HepG2 (cell line): Measurements from ENCODE around the gene NOTUM. TPM values are rescaled to one million over a fixed set of nuclear protein-coding genes. Genes with fewer than 3 reads are reported as not detected.

ENCODE experiments used
- DMAP1 ChIP-seq: IDR thresholded peaks from 2 replicates; pipeline ENCODE4 v1.6.1; 2016
- HES4 ChIP-seq: sonication (generic); formaldehyde crosslinking; IDR thresholded peaks from 2 replicates; pipeline ENCODE4 v1.9.0; 2021; ENCODE audit warnings: mild to moderate bottlenecking, missing genetic modification reagents, borderline replicate concordance
- HNF4G ChIP-seq, 2 experiments: sonication (generic) in 1 of 2; formaldehyde crosslinking in 1 of 2; IDR thresholded peaks; 2 replicates each; pipeline versions ENCODE4 v1.4.0 to v1.6.1; 2011 to 2020; ENCODE audit warnings: borderline replicate concordance in 2 of 2, low read depth in 2 of 2, mild to moderate bottlenecking in 2 of 2, low read length in 1 of 2, missing genetic modification reagents in 1 of 2, moderate library complexity in 1 of 2
- MATR3 ChIP-seq: sonication (generic); formaldehyde crosslinking; IDR thresholded peaks from 2 replicates; pipeline ENCODE4 v1.4.0; 2020; ENCODE audit warnings: missing genetic modification reagents
- MLLT10 ChIP-seq: sonication (generic); formaldehyde crosslinking; IDR thresholded peaks from 2 replicates; pipeline ENCODE4 v1.4.0; 2020; ENCODE audit warnings: missing genetic modification reagents
- NCOR1 ChIP-seq: fragments of 200-600 bp; sonication (generic); IDR thresholded peaks from 2 replicates; pipeline ENCODE4 v1.7.0; 2017; ENCODE audit warnings: antibody characterized with exemption, low read length, borderline replicate concordance
- SIN3B ChIP-seq: fragments of 150-350 bp; IDR thresholded peaks from 2 replicates; pipeline ENCODE4 v1.6.1; 2014; ENCODE audit warnings: low read length
- SNAPC2 ChIP-seq: sonication (generic); formaldehyde crosslinking; IDR thresholded peaks from 2 replicates; pipeline ENCODE4 v1.8.1; 2022; ENCODE audit warnings: mild to moderate bottlenecking, missing genetic modification reagents
- ZBTB1 ChIP-seq: sonication (generic); formaldehyde crosslinking; IDR thresholded peaks from 2 replicates; pipeline ENCODE4 v1.4.0; 2020; ENCODE audit warnings: missing genetic modification reagents, borderline replicate concordance
- ZBTB20 ChIP-seq: sonication (generic); formaldehyde crosslinking; IDR thresholded peaks from 2 replicates; pipeline ENCODE4 v1.8.1; 2023; ENCODE audit warnings: missing genetic modification reagents, low read depth, mild to moderate bottlenecking, borderline replicate concordance
- ZNF263 ChIP-seq: sonication (generic); formaldehyde crosslinking; IDR thresholded peaks from 2 replicates; pipeline ENCODE4 v1.4.0; 2020; ENCODE audit warnings: missing genetic modification reagents
- ZNF33B ChIP-seq: sonication (generic); formaldehyde crosslinking; IDR thresholded peaks from 2 replicates; pipeline ENCODE4 v1.5.1; 2020; ENCODE audit warnings: mild to moderate bottlenecking, missing genetic modification reagents
- ZNF891 ChIP-seq: sonication (generic); formaldehyde crosslinking; IDR thresholded peaks from 2 replicates; pipeline ENCODE4 v1.5.0; 2020; ENCODE audit warnings: mild to moderate bottlenecking, missing genetic modification reagents
- polyA plus RNA-seq, 8 experiments: library from polyadenylated mRNA; depleted of rRNA in 3 of 8; stranded (reverse) in 7 of 8; unstranded in 1 of 8; fragments of >200 nt; fragmentation: Illumina TruSeq in 4 of 8; extraction: Trizol in 4 of 8; gene quantifications; 2 replicates each; pipeline versions ENCODE4 v1.2.1 to v1.2.3, GENCODE V29; 2011 to 2016; ENCODE audit warnings: low read depth in 4 of 8, missing spikeins in 1 of 8, mixed read lengths in 1 of 8; ENCODE audit not compliant: insufficient read depth in 1 of 8
- total RNA-seq, 5 experiments: library from RNA; depleted of rRNA; stranded (reverse); fragments of >200 nt; fragmentation: Illumina TruSeq; extraction: Trizol; gene quantifications; 2 replicates each; pipeline ENCODE4 v1.2.3, GENCODE V29; 2016; ENCODE audit warnings: low read depth in 1 of 5
- TF ChIP-seq, protein P1 (sequence below): sonication (generic); formaldehyde crosslinking; IDR thresholded peaks from 2 replicates; pipeline ENCODE4 v1.4.0; 2020; ENCODE audit warnings: missing genetic modification reagents
- TF ChIP-seq, protein P2 (sequence below): sonication (generic); formaldehyde crosslinking; IDR thresholded peaks from 2 replicates; pipeline ENCODE4 v1.8.1; 2022; ENCODE audit warnings: low read depth, mild to moderate bottlenecking, missing genetic modification reagents
- TF ChIP-seq, protein P3 (sequence below): sonication (generic); formaldehyde crosslinking; IDR thresholded peaks from 2 replicates; pipeline ENCODE4 v1.4.0; 2020; ENCODE audit warnings: missing genetic modification reagents
- TF ChIP-seq, protein P4 (sequence below): sonication (generic); formaldehyde crosslinking; IDR thresholded peaks from 2 replicates; pipeline ENCODE4 v1.4.0; 2020; ENCODE audit warnings: low read depth, missing genetic modification reagents
- TF ChIP-seq, protein P5 (sequence below): sonication (generic); formaldehyde crosslinking; IDR thresholded peaks from 2 replicates; pipeline ENCODE4 v1.5.1; 2020; ENCODE audit warnings: mild to moderate bottlenecking, missing genetic modification reagents, borderline replicate concordance

Gene NOTUM
- total and polyA plus RNA-seq, 2 of the 13 experiments (the other 11 are each of a cell fraction or from before 2014, with no cell fraction given), result 150 to 160 TPM

DNA sequence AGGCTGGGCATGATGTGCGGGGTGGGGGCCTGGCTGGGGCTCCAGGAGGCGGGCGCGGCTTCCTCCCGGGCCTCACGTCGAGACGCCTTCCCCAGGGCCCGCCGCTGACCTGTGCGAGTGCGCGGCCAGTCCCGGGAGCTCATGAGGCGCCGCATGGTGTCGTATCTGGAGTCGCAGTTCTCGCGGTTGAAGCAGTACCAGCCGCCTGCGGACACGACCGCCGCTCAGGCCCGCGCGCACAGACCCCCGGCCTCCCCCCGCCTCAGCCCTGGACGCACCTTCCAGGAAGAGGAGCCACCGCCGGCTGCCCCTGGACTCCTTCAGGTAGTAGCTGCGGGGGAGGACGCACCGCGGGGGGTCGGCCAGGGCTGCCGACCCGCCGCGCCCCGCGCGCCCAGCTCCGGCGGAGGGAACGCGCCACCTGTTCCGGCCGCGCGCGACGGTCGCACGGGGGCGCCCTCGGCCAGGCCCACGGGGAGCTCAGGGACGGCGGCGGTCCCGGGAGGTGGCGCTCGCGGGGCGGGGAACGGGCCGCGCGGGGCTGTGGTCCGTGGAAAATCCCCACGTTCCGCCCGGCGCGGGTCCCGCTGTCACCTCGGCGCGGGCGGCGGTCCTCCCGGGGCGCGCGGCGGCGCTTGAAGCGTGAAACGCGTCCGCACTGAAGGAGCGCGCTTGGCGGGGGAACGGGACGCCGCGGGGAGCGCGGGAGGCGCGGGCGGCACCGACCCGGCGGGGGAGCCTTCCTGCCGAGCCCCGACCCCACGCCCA lies 1.4 kb downstream of the NOTUM start (continued):
- TF ChIP-seq, protein P1, sequence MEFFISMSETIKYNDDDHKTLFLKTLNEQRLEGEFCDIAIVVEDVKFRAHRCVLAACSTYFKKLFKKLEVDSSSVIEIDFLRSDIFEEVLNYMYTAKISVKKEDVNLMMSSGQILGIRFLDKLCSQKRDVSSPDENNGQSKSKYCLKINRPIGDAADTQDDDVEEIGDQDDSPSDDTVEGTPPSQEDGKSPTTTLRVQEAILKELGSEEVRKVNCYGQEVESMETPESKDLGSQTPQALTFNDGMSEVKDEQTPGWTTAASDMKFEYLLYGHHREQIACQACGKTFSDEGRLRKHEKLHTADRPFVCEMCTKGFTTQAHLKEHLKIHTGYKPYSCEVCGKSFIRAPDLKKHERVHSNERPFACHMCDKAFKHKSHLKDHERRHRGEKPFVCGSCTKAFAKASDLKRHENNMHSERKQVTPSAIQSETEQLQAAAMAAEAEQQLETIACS, result no peak
- TF ChIP-seq ZBTB1 (CRISPR knock-in tag) (no peak), SNAPC2 (CRISPR knock-in tag) (no peak), MATR3 (CRISPR knock-in tag) (0 out of 2 replicates have a peak, but pooled peaks have one; percentile 71), ZBTB20 (CRISPR knock-in tag) (no peak), DMAP1 (CRISPR knock-in tag) (0 out of 2 replicates have a peak, but pooled peaks have one; percentile 18), HNF4G (IDR thresholded peaks at IDR 0.05; ENCODE audit: borderline replicate concordance, low read depth, low read length) (no peak), HNF4G (CRISPR knock-in tag; IDR thresholded peaks at IDR 0.05; ENCODE audit: borderline replicate concordance, low read depth) (0 out of 2 replicates have a peak, but pooled peaks have one; percentile 56), ZNF263 (CRISPR knock-in tag) (peak; percentile 49; the same call in 1 of the 2 replicates), ZNF891 (CRISPR knock-in tag) (peak; percentile 14; the same call in 1 of the 2 replicates), HES4 (CRISPR knock-in tag) (peak; percentile 47), NCOR1 (no peak), MLLT10 (CRISPR knock-in tag) (no peak), ZNF33B (CRISPR knock-in tag) (no peak), SIN3B (no peak)
- TF ChIP-seq, protein P2, sequence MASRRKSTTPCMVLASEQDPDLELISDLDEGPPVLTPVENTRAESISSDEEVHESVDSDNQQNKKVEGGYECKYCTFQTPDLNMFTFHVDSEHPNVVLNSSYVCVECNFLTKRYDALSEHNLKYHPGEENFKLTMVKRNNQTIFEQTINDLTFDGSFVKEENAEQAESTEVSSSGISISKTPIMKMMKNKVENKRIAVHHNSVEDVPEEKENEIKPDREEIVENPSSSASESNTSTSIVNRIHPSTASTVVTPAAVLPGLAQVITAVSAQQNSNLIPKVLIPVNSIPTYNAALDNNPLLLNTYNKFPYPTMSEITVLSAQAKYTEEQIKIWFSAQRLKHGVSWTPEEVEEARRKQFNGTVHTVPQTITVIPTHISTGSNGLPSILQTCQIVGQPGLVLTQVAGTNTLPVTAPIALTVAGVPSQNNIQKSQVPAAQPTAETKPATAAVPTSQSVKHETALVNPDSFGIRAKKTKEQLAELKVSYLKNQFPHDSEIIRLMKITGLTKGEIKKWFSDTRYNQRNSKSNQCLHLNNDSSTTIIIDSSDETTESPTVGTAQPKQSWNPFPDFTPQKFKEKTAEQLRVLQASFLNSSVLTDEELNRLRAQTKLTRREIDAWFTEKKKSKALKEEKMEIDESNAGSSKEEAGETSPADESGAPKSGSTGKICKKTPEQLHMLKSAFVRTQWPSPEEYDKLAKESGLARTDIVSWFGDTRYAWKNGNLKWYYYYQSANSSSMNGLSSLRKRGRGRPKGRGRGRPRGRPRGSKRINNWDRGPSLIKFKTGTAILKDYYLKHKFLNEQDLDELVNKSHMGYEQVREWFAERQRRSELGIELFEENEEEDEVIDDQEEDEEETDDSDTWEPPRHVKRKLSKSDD, result peak; percentile 62; the same call in 1 of the 2 replicates
- TF ChIP-seq, protein P3, sequence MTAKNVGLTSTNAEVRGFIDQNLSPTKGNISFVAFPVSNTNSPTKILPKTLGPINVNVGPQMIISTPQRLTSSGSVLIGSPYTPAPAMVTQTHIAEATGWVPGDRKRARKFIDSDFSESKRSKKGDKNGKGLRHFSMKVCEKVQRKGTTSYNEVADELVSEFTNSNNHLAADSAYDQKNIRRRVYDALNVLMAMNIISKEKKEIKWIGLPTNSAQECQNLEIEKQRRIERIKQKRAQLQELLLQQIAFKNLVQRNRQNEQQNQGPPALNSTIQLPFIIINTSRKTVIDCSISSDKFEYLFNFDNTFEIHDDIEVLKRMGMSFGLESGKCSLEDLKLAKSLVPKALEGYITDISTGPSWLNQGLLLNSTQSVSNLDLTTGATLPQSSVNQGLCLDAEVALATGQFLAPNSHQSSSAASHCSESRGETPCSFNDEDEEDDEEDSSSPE, result no peak
- TF ChIP-seq, protein P4, sequence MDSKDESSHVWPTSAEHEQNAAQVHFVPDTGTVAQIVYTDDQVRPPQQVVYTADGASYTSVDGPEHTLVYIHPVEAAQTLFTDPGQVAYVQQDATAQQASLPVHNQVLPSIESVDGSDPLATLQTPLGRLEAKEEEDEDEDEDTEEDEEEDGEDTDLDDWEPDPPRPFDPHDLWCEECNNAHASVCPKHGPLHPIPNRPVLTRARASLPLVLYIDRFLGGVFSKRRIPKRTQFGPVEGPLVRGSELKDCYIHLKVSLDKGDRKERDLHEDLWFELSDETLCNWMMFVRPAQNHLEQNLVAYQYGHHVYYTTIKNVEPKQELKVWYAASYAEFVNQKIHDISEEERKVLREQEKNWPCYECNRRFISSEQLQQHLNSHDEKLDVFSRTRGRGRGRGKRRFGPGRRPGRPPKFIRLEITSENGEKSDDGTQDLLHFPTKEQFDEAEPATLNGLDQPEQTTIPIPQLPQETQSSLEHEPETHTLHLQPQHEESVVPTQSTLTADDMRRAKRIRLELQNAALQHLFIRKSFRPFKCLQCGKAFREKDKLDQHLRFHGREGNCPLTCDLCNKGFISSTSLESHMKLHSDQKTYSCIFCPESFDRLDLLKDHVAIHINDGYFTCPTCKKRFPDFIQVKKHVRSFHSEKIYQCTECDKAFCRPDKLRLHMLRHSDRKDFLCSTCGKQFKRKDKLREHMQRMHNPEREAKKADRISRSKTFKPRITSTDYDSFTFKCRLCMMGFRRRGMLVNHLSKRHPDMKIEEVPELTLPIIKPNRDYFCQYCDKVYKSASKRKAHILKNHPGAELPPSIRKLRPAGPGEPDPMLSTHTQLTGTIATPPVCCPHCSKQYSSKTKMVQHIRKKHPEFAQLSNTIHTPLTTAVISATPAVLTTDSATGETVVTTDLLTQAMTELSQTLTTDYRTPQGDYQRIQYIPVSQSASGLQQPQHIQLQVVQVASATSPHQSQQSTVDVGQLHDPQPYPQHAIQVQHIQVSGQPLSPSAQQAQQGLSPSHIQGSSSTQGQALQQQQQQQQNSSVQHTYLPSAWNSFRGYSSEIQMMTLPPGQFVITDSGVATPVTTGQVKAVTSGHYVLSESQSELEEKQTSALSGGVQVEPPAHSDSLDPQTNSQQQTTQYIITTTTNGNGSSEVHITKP (CRISPR knock-in tag), result no peak
- TF ChIP-seq, protein P5, sequence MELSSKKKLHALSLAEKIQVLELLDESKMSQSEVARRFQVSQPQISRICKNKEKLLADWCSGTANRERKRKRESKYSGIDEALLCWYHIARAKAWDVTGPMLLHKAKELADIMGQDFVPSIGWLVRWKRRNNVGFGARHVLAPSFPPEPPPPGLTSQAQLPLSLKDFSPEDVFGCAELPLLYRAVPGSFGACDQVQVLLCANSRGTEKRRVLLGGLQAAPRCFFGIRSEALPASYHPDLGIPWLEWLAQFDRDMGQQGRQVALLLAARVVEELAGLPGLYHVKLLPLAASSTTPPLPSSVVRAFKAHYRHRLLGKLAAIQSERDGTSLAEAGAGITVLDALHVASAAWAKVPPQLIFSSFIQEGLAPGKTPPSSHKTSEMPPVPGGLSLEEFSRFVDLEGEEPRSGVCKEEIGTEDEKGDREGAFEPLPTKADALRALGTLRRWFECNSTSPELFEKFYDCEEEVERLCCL (CRISPR knock-in tag), result no peak
